Measurements from ENCODE around the gene PRR18.
"Not testable (repeated sequence)": the region's sequence is repeated elsewhere in the genome, so short reads cannot be mapped to it uniquely, and the experiment has no call there.

The PRR18 gene, protein sequence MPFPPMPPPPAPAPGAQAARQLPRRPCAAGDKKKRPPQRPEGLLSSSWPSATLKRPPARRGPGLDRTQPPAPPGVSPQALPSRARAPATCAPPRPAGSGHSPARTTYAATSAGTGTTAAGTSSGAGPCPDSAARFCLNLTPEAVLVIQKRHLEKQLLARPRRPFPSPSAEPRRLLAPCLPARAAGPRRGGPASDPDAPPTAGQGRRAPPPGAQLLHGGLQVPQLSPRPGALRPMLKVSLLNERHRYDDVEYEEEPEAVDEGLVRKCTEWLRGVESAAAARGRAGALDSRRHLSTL

DNA sequence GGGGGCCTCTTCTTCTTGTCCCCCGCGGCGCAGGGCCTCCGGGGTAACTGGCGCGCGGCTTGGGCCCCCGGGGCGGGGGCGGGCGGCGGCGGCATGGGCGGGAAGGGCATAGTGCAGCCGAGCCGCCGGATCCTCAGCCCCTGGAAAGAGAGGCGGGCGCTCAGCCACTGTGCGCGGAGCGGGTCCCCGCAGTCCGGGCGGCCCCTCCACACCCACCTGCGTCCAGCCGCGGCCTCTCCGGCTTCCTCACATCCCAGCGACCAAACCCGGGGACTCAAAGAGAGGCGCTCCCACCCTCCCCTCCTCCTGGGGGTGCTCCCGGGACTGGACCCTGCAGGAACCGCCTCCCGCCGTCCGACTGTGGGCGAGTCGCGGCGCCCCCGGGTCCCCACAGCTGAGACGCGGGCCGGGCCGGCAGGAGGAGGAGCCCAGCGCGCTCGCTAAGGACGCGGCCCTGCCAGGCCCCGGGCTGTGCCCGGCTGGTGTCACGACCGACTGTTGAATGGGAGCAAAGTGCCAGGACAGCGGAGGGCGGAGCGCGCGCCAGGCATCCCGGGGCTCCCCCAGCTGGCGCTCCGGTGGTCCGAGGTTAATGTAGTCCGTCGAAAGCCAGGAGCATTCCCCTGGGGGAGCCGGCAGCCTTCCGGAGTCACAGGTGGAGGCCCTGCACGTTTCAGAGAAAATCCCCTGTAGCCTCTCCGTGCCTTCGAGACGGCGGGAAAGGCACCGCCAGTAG is at the start of gene PRR18:
TSS of gene PRR18 (minus strand) at position 360 of the 736 bp plus-strand sequence. CDS start at position 110, 250 bp downstream.
- DNase-seq, result peak in 11 of 14 donors; percentile 43 to 85 (median 69)

DNA sequence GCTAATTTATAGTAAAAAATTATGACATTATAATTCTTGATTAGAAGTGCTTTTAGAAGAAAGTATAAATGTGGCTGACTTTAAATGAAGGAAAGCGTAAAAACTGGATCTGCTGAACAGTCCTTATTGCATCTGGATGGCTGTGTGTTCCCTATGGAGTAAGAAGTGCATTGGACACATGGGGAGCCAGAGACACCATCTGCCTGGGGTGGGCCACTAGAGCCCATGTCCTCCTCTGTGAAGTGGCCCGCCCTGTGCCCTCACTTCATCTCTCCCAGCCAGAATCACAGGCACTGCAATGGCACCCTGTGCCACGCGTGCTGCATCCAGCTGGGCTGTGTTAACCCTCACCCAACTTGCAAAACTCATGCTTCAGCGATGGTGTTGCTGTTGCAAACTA is 47.4 kb upstream of the PRR18 start:
- DNase-seq, result no peak

DNA sequence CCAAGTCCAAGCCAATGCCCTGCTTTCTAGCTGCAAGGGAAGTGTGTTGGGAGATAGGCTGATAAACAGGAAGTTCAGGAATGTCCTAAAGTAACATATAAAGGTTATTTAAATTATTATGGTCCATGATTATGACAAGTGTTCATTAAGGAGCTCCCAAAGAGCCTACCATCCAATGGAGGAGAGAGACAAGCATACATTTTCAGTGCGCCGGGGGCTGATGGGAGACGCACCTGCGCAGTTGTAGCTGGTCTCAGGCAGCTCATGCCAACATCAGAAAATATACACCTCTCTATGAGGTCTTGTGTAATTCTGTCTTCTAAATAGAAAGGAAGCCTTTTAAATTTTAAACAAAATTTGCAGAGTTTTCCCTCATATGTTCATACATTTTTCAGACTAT is 46.8 kb upstream of the PRR18 start:
- DNase-seq, result no peak

DNA sequence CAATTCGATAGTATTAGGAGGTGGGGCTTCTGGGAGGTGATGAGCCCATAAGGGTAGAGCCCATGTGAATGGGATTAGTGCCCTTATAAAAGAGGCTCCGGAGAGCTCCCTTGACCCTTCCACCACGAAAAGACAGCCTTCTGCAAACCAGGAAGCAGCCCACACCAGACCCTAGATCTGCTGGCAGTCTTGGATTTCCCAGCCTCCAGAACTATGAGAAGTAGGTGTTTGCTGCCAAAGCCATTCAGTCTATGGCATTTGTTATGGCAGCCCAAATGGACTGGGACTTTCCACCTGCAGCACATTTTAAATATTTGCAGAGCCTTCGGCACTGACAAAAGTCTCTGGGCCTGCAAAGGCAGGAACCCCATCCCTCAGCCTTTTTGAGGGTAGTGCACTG is 46.0 kb upstream of the PRR18 start:
- no peak for DNase-seq

DNA sequence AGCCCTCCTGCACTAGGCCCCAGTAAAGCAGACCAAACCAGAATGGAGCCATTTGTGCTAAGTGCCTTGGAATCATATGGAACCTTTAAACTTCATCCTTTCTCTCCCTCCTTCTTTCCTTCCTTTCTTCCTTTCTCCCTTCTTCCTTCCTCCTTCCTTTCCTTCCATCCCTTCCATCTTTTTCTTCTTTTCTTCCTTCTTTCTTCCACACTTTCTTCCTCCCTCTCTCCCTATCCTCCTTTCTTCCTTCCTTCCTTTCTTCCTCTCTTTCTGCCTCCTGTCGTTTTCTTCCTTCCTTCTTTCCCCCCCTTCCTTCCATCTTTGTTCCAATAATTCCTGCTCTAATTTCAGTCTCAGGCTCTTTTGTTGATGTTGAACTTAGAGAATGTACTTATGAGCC is 45.3 kb upstream of the PRR18 start:
- DNase-seq, result no peak

DNA sequence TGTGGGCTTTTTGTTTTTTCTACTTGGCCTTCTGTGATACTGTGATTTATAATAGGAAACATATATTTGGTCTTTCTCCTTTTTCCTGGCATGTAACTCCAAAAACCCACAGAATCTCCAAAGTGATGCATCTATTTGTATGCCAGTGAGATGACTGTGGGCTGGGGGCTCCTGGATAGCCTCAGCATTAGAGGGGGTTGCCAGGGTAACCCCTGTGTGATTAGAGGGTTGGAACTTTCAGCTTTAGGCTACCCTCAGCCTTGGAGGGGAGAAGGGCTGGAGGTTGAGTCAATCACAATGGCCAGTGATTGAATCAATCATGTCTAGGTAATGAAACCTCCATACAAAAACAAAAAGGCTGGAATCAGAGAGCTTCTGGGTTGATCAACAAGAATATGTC is 44.7 kb upstream of the PRR18 start:
- no peak for DNase-seq

DNA sequence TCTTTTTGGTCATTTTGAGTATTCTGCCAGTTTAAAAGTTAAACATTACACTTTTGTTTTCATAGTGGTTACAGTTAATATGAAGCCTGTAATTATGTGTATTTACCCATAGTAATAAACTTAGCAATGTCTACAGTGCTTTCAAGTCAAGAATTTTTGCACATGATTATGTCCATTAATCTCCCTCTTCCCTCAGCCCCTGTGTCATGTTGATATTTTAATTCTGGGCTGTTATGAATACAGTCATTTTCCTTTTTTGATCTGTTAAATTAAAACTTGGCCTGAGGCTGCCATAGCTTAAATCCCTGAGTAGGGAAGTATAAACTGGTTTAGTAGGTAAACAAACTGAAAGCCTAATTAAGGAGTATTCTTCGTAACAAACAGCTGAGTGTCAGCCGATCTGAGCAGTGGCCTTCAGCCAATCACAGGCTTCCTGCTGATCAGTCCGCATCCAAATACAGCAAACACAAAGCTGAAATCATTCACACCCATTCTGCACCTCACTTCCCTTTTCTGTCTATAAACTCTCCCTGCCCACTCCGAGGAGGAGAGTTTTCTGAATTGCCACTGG is 43.6 kb upstream of the PRR18 start:
- DNase-seq, result peak in 4 of 14 donors; percentile 12 to 25 (median 22)

DNA sequence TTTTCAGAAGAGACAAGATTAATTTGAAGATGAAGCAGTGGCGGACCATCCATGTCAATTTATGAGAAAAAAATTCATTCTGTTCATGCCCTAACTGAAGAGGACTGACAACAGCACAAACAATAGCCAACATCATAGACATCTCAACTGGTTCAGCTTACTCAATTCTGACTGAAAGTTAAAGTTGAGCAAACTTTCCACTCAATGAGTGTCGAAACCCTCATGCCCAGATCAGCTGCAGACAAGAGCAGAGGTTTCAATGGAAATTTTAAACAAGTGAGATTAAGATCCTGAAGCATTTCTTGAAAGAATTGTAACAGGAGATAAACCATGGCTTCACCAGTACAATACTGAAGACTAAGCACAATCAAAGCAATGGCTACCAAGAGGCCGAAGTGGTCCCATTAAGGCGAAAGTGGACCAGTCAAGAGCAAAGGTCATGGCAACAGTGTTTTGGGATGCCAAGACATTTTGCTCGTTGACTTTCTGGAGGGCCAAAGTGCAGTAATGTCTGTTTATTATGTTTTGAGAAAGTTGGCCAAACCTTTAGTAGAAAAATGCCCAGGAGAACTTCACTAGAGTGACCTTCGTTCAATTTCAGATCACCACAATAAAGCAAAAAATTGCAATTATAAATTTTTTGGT is 40.2 kb upstream of the PRR18 start:
- no peak for DNase-seq

DNA sequence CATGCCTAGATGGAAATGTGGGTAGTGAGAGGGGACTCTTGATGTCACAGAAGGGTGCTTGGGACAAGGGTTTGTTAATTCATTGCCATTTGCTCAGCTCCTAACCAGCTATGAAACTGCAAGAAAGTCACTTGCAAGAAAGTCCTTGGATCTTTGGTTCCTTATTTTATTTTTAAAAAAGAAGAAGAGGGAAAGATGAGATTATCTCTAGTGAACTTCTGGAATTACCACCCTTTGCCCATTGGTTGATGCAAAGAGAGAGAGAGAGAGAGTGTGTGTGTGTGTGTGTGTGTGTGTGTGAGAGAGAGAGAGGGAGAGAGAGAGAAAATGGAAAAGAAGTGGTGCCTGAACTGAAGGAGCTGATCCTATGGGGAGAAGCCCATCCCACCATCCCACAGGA is 38.8 kb upstream of the PRR18 start:
- no peak for DNase-seq

DNA sequence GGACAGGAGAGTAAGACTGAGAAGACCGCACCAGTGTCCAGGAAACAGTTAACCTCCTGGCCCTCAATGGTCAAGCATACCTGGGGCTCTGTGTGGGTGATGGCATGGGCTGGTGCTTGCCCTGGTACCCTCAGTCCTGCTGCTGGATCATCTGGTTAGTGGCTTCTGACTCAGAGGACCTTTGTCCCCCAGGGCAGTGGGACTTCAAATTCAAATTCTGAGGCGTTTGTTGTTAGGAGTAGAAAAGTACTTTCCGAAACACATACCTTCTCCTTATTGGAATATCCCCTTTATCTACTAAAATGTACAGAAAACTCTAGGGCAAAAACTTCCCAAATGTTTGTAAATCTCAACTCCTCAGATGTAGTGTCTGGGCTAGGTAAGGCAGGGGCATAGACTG is 38.3 kb upstream of the PRR18 start:
- no peak for DNase-seq

DNA sequence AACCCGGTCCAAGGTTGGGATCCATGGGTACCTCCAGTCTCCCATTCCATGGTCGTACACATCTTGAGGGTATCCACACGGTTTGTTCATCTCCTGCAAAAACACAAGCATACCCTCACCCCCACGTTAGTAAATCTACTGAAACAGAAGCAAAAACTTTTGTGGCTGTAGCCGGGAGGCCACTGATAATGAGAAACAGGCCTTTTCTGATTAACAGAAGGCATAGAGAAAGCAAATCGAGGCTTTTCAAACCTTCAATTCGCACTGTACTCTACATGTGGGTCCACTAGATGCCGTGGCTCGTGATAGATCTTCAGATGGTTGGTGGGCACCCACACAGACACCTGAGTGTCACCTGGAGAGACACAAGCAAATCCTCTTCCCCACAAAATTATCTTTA is 37.5 kb upstream of the PRR18 start:
- DNase-seq, result not testable (repeated sequence)

DNA sequence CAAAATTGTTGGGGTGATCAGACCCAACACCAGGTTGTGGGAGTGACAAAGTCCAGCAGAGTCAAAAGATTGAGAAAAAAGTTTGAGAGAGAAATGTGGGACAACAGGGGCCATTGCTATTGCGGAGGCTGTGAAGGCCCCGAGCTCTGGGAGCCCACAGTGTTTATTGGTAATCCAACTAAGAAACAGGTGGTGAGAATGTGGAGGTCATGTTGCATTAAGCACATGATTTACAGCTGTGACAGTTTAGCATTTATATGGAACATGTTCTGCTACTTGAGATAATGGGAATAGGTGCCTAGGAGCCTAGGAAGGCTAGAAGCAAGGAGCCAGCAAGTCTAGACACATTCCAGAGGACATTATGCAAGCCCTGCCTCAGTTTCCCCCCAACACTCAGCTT is 36.7 kb upstream of the PRR18 start:
- not testable (repeated sequence) for DNase-seq

DNA sequence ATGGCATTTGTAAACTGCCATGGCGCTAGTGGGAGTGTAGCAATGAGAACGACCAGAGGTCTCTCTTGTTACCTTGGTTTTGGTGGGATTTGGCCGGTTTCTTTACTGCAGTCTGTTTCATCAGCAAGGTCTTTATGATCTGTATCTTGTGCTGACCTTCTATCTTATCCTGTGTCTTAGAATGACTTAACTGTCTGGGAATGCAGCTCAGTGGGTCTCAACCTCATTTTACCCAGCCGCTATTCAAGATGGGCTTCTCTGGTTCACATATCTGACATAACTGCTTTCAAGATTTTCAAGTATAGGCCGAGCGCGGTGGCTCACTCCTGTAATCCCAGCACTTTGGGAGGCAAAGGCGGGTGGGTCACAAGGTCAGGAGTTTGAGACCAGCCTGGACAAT is 36.0 kb upstream of the PRR18 start:
- no peak for DNase-seq

DNA sequence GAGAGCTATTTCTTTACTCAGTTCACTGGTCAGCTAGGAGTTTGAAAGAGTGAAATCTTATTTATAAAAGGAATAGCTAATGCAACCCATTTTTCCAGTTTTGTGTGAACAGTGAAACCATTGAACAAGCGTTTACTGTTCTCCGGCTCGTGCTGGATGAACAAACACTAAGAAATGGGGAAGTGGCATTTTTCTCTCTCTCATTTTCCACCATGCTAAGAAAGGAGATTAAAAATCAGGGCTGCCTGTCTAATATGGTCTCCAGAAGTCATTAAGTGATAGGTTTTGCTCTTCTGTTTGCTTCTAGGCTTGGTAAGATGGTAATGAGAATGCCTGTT is 34.9 kb upstream of the PRR18 start:
- no peak for DNase-seq

DNA sequence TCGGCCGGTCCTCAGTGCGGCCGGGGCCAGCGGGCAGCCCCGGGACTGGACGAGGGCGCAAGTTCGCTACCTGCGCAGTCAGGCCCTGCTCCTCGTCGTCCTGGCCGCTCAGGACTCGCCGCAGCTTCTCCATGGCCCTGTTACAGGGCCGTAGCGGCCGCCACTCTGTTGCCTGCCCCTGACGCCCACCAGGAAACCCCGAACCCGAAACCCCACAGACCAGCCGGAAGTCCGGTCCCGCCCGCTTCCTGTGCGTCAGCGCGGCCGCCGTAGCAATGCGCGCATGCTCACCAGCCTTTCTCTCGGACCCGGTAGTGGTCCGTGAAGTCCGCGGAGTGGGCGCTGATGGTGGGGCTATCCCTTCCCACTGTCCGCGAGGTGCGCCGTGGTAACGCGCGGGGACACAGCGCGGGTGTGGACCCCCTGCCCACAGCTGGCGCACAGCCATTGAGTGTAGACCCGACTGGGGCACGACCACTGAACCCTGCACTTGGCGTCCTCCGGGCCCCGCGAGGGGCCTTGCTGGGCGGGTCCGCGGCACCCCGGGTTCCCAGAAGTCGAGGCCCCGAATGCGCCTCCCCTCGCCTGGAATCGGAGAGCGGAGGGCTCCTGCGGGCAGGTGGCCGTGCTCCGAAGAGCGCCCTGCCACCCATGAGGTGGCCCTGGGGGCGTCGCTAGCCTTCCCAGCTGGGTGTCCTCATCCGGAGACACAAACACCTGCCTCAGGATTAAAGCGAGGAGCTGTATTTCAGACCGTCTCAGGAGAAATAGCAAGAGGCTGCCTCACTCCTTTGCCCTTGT is 34.4 kb upstream of the PRR18 start, which contains the start of gene SFT2D1:
TSS of gene SFT2D1 (minus strand) at position 197 of the 801 bp plus-strand sequence. CDS start at position 133, 64 bp downstream.
- peak; percentile 19 to 85 (median 75) for DNase-seq

DNA sequence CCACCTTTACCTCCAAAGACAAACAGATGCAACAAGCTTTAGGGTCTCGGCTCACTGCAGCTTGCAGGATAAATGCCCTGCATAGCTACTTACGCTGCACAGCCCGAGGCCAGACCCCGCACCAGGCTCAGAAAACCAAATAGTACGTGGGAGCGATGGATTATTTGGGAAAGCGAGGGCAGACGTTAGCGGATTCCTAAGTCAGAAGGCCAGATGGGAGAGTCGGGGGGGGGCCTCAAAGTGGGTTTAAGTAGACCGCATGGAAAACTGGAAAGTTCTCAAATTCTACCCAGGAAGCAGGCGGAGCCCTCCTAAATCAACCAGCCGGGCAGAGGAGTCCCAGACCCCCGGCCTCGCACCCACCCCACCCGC is 33.8 kb upstream of the PRR18 start:
- DNase-seq, result no peak

DNA sequence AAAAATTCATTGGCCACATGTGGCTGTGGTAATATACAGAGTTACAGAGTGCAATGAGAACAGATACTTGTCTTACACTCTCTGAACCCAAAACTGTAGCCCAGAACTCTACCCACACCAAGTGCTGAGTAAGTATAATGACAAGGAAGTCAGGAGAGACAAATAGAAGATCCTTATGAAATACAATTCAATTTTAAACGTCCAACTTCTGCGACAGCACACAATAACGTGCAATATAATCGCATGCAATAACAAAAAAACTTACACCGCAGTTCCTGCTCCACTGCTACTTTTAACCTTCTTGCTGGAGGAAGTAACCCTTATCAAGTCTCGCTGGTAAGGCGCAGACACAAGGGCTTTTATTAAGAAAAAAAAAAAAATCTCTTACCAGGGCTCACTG is 33.3 kb upstream of the PRR18 start:
- no peak for DNase-seq

DNA sequence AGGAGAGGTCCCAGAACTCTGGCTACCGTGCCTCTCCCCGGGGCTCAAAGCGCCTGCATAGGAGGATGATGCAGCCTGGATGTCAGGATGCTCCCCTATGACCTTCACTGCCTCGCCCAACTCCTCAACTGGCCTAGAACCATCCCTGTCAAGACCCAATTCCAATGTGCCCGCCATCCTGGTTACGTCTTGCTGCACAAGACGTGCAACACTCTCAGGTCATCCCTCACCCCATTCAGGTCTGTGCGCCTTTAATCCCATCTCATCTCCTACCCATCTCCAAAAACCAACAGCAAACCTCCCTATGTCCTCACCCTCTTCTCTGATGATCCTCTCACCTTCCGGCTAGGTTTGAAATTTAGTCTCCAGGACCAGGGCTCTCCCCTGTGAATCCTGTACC is 30.7 kb upstream of the PRR18 start:
- no peak for DNase-seq

DNA sequence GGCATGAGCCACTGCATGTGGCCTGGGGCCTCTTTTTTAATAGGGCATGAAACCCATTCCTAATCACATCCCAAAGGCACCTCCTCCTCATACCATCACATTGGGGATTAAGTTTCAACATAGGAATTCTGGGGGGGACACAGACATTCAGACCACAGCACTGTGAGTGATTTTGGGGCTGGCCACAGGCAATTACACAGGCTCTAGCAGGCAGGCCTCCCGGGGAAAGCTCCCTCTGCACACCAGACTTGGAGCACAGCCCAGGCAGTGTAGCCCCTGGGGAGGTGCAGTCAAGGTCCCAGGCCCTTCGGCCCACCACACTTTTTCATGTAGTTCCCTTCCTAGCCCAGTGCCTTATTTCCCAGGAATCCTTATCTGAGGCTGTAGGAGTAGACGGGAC is 28.7 kb upstream of the PRR18 start:
- no peak for DNase-seq

DNA sequence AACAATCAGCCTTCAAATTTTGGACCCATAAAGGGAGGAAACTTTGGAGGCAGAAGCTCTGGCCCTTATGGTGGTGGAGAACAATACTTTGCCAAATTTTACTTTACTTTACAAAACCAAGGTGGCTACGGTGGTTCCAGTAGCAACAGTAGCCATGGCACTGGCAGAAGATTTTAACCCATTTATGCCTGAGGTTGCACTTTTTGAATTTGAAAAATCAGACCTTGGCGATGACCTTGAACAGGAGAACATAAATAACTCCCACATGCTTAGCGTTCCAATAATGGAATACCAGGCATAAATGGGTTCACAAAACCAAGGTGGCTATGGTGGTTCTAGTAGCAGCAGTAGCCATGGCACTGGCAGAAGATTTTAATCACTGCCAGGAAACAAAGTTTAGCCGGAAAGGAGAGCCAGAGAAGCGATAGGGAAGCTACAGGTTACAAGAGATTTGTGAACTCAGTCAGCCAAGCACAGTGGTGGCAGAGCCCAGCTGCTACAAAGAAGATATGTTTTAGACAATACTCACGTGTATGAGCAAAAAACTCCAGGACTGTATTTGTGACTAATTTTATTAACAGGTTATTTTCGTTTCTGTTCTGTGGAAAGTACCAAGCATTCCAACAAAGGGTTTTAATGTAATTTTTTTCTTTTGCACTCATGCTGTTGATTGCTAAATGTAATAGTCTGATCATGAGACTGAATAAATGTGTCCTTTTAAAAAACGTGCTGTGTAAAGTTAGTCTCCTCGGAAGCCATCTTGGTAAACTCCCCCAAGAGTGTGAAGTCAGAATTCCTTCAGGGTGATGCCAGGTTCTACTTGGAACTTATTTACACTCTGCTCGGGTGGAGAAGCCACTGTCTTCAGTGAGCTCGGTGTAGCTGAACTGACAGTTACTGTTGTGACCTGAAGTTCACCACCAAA is 27.4 kb upstream of the PRR18 start:
- no peak for DNase-seq

DNA sequence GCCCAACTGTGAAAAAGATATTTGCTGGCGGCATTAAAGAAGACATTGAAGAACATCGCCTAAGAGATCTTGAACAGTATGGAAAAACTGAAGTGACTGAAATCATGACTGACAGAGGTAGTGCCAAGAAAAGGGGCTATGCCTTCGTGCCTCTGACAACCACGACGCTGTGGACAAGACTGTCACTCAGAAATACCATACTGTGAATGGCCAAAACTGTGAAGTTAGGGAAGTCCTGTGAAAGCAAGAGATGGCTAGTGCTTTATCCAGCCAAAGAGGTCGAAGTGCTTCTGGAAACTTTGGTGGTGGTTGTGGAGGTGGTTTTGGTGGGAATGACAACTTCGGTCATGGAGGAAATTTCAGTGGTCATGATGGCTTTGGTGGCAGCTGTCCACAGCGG is 26.7 kb upstream of the PRR18 start:
- no peak for DNase-seq
